Inflammatory macrophage treated with lipopolysaccharide for 4 hours (primary cell): ENCODE results near the gene WNT4.

ENCODE experiments used
- DNase-seq: peaks from one replicate; pipeline ENCODE4 v3.0.0-alpha.2; 2020

WNT4 gene

DNA sequence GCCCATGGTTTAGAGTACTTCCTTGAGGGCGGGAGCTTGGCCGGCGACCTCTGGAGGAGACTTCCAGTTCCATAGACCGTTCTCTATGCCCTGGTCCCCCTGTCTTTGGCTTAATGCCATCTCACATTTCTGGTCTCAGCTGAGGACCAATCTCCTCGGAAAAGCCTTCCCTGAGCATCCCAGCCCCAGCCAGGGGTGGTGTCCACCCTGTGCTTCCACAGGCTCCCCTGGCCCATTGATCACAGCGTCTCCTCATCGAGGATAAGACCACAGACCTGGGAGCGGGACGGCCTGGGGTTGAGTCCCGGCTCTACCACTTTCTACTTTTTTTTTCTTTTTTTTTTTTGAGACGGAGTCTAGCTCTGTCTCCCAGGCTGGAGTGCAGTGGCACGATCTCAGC, 14.5 kb downstream of the WNT4 start:
- no peak for DNase-seq

DNA sequence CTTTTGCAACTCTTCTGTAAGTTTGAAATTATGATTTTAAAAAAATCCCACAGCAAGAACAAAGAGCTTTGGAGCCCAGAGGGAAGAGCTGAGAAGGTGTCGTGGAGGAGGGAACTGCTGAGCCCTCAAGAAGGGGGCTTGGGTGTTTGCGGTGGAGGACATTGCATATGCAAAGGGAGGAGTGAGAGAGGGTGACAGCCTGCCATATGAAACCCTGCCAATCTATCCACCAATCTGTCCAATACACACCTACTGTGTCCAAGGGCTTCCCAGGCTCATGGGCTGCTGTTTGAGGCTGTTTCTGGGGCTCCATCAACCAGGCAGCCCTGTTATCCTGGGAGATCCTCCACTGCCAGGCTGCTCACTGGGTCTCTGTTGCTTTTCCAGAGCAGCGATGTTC, 15.2 kb downstream of the WNT4 start:
- no peak for DNase-seq

DNA sequence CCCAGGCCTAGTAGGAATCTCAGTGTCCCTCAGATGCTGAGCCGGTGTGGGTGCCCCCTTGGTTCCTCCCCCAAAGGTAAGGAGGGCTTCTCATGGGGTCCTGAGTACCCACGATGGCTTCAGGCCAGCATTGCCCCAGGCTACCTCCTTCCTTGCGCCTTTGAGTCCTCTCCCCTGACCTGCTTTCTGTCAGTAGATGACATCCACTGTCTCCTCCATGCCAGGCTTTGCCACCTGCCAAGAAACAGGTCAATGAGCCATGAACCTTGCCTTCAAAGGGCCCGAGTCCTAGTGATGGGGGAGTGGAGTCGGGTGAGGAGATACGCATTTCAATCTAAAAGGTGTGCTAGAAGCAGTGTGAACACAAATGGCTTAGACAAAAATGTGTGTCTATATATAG, 15.6 kb downstream of the WNT4 start:
- DNase-seq: no peak

DNA sequence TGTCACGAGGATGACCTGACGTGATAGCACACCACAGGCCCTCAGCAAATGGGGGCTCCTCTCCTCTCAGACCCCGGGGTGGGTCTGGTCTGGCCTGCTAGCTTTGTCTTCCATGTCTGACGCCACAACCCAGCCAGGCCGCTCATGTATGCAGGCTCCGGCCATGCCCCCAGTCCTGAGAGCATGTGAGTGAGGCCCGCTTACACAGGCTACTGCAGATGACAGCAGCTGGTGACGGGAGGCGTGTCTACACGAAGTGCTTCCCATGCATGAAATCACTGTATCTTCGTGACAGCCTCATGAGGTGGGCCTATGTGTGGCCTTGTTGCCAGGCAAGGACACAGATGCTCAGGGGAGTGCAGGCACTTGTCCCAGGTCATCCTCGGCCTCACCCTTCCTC, 16.4 kb downstream of the WNT4 start:
- no peak for DNase-seq

DNA sequence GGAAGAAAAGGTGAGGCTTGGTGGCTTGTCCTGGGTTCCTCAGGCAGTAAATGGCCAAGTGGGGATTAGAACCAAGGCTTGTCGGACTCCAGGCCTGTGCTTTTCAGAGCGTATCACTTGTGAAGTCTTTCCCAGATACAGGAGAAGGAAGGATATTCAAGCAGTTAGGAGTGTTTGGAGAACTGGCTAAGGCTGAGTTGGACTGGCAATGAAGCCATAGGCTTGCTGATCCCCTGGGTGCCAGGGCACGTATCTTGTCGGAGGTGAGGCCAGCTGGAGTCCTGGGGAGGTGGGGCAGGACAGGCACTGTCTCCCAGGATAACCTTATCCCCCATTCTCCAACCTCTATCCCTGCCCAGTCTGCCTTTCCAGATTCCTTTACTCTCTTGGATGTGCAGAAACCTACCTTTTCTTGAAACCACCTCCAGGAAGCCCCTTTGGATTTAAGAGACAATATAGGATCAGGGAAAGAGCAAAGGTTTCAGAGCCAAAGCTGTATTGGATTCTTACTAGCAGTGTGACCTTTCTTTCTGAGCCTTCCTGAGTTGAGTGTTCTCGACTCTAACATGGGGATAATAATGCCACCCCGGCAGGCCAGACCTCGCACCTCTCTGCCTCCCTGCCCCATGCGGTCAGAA, 18.2 kb downstream of the WNT4 start:
- DNase-seq: no peak

DNA sequence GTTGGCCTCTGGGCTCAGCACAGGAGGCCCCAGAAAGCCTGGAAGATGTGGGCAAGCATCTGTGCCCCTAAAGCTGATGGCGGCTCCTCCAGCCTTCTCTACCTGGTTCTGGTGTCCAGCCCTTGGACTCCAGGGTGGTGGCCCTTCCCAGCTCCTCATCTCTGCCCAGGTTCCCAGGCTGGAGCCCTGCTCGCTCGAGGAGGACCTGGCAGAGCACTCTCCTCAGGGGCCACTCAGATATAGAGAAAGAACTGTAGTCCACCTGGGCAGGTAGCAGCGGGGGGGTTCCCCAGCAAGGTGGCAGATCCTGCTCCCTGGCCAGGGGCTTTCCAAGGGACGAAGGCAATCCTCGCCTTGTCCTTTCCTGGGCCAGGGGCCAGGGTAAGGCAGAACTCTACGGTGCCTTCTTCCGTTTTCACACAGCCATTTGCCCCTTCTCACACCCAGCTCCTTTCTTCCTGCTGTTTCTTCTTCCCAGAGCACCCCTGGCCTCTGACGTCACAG, 18.9 kb downstream of the WNT4 start:
- DNase-seq: no peak

DNA sequence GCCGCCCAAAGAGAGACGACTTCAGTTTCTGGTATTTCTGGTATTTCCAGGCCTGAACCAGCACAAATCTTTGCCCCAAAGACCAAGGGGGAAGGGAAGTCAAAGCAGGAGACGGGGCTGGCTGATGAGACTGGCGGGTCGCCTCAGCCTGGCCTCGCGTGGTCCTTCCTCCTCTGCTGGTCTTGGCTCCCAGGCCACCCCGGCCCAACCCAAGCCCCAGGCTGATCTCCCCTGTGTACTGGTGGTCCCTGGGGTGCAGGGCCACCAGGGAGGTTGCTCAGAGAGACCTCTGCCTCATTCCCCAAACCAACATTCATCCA, 19.9 kb downstream of the WNT4 start:
- no peak for DNase-seq

DNA sequence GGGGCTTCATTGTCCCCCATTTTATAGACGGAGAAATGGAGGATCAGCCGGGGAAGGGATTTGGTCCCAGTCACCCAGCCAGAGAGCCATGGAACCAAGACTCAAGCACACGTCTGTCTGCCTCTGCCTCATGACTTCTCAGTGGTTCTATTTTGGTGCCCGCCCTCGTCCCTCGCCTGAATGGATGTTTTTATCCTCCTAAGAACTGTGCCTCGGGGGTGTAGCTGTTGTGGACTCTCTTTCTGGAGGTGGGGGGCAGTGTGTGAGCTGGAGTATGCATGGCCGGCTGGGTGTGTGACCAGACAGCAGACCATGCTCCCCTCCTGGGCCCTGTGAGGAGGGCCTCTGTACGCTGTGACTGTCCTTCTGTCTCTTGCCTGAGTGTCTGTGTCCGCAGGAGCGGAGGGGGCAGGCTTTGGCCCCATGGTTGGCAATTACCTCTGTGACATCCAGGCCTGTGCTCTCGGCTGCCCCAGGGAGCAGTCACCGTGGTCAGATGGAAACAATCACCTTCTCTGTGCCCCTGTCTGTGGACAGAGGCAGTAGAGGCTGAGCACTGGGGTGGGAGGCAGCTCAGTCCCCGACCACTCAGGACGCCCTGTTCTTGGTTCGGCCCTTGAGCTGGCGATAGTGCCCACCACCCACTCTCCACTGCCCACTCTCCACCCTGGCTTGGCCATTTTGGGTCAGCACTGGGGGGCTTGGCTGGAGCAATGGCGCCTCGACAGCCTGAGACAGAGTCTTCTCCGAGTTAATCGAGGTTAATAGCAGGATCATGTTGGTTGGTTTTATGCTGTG, 20.4 kb downstream of the WNT4 start:
- DNase-seq: no peak

DNA sequence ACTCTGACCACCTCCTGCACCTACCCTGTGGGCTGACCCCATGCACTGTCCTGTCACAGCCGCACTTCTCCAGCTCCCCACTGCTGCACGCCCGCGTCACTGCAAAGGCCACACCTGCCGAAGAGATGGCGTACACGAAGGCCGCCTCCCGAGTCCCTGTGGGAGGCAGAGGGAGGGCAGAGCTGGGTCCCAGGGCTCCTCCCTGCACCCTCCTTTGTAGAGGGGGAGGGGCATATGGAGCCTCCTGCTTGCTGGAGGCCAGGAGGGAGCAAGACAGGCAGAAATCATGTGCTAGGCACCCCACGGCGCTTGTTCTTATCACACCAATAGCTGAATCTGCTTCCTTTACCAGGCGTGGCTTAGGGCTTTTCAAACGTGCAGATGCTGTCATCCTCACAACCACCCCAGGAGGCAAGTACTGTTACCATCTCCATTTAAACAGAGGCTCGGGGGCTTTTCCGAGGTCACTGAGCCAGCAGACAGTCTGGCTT, 21.4 kb downstream of the WNT4 start:
- DNase-seq: no peak

DNA sequence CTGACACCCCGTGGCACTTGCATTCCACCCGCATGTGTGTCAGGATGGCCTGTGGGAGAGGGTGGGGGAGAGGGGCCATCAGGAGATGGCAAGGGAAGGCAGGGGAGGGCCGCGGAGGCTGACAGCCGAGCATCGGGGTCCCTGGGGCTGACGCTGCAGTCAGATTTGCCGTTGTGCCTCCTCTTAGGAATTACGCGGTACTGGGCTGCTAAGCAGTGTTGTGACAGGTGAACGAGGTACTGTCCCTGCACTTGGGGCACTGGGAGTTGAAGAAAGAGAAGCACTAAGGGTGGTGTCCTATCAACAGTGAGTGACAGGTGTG, 22.5 kb downstream of the WNT4 start:
- DNase-seq: no peak

DNA sequence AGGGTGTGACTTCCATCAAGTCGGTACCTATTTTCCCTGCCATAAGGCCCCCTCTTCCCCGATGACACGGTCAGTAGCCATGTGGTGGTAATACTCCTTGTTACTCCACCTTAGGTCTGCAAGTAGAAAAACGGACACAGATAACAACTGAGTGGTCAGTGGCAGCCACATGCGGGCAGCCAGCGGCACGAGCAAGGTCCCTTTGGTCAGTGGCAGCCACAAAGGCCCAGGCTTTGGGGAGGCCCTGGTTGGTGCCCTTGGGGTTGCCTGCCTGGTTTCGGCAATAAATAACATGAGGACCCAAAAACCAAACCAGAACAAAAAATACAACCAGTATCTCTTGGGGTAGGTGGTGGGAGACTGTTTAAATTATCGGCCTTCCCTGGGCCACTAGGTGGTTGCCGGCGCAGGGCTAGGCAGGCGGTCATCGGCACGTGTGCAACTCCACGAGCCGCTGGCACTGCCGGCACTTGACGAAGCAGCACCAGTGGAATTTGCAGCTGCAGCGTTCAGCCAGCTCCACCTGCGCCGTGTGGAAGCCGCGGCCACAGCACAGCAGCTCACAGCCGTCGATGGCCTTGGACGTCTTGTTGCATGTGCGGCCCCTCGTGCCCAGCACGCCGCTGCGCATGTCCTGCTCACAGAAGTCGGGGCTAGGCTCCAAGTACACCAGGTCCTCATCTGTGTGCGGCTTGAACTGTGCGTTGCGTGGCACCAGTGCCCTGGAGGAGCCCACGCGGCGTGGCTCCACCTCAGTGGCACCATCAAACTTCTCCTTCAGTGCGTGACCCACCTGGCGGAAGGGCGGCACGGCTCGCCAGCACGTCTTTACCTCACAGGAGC, 23.1 kb downstream of the WNT4 start:
- no peak for DNase-seq

DNA sequence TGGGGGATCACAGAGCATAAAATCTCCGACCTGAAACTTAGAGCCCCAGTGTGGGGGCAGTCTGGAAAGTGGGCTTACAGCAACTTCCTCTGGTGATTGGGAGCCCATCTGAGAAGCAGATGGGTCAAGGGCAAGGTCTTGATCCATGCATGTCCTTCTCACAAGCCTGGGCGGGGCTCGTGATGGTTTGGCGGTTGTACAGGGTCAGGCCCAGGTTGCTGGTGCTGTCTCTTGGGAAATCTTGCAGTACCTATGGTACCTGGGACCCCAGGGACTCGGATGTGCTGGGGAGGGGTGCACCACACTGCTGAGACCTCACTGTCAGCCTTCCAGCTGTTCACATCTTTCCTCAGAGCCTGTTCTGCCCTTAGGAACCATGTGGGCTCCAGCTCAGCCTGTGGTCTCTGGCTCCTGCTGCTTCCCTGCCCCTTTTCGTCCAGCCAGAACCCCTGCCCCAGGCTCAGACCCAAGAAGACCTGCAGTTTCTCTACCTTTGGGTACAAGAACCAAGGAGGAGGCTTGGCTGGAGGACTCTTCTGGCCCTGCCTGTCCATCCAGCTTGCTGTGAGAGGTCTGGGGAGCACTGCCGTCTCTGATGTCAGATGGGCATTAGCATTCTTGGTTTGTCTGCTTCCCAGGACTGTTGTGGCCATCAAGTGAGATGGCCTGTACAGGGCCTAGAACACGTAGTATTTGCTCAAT, 24.5 kb downstream of the WNT4 start:
- DNase-seq: no peak

DNA sequence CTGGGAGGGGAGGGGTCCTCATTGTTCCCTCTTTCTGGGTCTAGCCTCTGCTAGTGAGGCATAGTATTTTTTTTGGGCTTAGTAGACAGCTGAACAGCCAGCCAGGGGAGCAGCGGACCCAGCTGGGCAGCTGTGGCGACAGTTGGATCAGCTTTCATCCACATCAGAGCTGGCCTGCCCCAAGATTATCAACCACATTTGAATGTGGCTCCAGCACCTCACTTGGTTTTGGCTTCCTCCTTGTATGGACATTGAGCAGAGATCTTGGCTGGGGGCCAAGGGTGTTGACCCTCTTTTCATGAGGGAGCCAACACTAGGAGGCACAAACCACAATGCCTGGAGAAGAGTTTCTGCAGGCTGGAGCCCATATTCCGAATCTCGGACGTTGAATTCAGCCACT, 25.0 kb downstream of the WNT4 start:
- no peak for DNase-seq

DNA sequence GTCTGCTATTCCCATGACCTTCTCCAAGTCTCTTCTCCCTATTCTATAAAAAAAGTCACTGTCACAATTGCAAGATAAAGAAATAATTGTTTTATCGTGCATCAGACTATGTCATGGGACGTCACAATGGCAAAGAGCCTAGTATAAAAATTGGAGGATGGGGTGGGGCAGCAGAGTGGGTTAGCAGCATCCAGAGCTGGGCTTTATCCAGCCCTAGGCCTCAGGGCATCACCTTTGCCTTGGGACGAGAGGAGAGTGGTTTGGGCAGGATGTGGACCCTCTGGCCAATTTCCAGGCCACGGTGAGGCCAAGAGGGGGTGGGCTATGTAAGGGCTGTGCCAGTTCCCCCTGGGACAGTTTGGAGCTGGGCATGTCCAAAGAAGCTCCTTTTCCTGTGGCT, 25.7 kb downstream of the WNT4 start:
- no peak for DNase-seq

DNA sequence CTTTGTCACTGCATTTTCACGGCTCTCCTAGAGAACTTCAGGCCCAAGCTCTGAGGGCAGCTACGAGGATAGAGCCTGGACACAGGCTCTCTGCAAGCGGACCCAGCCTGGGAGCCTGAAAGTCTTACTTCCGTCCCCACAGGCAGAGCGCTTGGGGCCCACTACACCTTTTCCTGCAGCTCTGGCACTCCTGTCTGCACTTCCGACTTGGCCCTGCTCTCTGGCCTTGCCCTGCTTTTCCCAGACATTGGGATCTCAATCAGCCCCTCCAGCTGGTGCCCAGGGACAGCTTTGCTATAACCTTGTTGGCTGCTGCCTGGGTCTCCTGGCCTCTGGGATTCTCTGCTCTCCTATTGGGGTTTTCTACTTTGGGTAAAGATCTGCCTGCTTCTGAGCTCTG, 27.6 kb downstream of the WNT4 start:
- no peak for DNase-seq

DNA sequence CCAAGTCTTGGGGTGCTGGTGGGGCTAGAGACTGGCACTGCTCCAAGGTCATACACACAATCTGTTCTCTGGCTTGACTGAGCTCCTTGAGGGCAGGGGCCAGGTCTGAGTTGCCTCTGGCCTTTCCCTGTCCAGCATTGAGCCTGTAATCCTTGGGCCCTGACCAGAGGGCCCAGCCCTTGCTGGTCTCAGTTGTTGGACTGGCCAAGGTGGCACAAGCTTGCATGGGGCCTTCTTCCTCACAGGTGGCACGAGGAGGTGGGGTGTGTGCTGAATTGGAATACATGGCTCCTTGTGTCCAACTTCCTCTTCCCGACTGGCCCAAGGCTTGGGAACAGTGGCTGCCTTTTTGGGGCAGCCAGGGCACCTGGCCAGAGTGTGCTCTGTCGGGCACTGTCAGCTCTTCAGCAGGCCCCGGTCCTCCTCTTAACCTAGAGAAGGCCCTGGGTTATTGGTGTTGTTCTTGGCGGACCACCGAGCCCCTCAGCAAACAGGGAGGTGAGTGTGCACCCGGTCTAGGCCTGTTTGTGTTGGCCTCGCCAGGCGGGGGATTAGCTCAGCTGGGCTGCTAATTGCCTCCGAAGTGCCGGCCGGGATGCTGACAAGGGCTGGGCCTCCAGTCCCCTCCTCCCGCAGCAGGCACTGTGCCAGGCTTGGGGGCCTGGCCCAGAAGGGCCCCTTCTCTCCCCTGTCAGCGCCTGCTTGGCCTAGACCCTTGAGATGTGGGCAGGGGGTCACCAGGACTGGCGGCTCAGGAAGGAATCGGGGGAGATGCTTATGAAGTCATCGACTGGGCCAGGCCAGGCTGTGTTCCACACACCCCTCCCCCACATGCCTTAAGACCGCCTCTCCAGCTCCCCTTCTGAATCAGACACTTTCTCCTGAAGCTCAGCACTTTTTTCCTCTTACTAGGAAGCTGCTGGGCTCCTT, 28.5 kb downstream of the WNT4 start:
- DNase-seq: no peak

DNA sequence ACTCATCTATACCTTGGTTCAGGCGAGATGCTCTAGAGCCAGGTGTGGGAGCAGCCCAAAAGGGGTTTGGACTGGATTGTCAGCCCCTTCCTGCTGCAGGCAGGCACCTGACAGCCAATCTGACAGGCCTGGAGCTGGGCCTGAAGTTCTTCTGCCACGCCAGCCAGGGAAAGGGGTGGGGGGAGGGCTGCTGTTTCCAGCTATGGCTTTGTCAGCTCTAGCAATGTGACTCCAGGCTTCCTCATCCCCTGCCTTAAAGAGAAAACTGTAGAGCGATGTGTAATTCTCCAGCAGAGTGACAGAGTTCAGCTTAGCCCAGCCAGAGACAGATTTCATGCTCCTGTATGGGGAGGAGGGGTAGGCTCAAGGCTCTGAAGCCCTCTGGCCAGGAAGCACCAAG, 30.3 kb downstream of the WNT4 start:
- DNase-seq: no peak

DNA sequence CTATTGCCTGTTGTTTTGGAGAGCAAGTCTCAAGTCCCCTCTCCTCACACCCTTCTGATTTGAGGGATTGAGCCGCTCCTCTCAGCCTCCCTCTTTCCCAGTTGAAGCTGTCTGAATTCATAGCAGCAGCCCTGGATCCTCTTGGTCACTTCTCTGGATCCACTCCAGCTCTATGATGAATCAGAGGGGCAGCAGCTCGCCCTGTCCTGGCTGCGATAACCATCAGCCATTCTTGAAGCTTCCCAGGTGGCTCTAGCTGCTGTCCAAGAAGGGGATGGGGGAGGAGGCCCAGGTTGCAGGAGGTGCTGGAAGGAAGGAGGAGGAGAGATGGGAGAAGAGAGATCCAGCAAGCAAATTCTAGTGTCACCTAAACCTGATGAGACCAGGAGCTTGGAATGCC, 31.3 kb downstream of the WNT4 start:
- DNase-seq: no peak

DNA sequence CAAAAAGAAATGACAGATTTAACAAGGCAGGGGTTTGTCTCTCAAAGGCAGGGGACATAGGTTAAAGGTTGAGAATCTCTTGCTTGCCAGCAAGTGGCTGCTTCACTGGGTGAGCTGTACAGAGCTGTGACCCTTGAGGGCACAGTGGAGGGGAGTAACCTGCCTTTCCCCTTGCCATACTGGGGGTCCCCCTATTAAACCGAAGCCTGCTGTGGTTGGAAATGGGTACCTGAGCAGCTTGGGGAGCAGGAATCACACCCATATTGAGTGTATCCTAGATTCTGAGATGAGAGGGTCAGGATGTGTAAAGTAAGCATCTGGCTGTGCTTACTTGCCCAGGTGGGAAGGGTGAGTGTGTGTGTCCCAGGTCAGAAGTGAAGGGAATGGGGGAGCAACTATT, 31.8 kb downstream of the WNT4 start:
- DNase-seq: no peak

DNA sequence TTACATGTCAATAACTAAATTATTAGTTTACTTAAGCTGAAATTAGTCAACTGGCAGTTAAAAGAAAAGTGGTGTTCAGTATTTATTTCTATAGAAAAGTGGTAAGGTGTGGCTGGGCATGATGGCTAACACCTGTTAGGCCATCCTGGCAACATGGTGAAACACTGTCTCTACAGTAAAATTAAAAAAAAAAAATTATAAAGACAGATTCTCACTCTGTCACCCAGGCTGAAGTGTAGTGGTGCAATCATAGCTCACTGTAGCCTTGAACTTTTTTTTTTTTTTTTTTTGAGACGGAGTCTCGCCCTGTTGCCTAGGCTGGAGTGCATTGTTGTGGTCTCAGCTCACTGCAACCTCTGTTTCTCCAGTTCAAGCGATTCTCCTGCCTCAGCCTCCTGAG, 32.9 kb downstream of the WNT4 start:
- no peak for DNase-seq

DNA sequence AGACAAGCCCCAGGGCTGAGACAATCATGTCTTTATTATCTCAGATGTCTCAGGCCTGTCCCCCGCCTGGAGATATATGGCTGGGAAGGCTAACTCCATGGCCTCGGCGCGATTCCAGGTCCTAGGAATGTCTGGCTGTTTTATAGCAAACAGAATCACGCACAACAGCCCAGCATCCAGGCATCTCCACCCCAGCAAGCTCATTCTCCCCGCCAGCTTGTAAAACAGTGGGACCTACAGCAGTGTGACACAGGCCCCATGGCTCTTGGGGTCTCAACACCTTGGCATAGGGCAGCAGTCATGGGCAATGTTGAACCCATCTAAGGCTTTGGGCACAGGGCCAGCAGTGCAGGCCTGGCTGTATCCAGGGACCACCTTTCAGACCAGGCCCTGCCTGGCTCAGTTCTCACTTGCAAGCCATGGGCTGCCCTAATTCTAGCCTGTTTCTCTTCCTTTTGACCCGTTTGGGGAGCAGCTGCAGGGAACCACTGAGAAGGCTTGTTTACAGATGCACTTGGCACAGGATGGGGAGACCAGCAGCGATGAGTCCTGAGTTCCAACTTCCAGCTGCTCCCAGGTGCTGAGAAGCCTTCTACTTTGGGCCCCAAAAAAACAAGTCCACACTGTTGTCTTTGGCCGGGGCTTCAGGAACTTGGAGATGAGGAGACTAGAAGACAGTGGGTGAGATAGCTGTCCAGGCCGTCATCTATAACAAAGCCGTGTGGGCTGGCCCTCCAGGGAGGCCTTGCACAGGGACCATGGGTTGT, 34.4 kb downstream of the WNT4 start:
- no peak for DNase-seq
